HepG2 (cell line): ENCODE measurements around the gene PTPRM. TPM values are rescaled to one million over a fixed set of nuclear protein-coding genes. Genes with fewer than 3 reads are reported as not detected.

Experiments used
- ATAC-seq: fragments of 200-7000 bp; cut with Tn5 transposase; 3 replicates; pipeline ENCODE4 v1.9.1; 2020; ENCODE audit warnings: mild to moderate bottlenecking, moderate library complexity
- BruUV-seq: library from RNA; stranded (reverse); fragments of 400-500 nt; replicated peaks from 2 replicates; lab custom pipeline; 2021; lab: Mats Ljungman, UMichigan
- CTCF ChIA-PET: fragments of 300-600 bp; formaldehyde crosslinking; extraction: SDS; loops from one replicate; lab custom pipeline; 2021; ENCODE audit warnings: low total read pairs, inconsistent platforms, low intra/inter-chr PET ratio; lab: Yijun Ruan, JAX
- POLR2A ChIA-PET: fragments of 350-600 bp; sonication (Branson Sonifier 250); formaldehyde crosslinking; loops from one replicate; lab custom pipeline; 2020; ENCODE audit warnings: antibody characterized with exemption, inconsistent platforms; lab: Yijun Ruan, JAX
- DNase-seq: peaks from one replicate; pipeline ENCODE4 v3.0.0-alpha.2; 2015; ENCODE audit warnings: low spot score
- FAIRE-seq: peaks from 3 replicates; lab custom pipeline; 2011; peaks lifted over from hg19 to GRCh38; lab: Jason Lieb, UNC
- H2AFZ ChIP-seq: one replicate; pipeline ENCODE4 v1.6.1; 2011; ENCODE audit warnings: low read length, inconsistent platforms
- H3K27ac ChIP-seq: fragments of 300-600 bp; 3 replicates; pipeline ENCODE4 v1.8.0; 2011; ENCODE audit warnings: mixed run types, mild to moderate bottlenecking, mixed read lengths, low read length, inconsistent platforms; ENCODE audit not compliant: insufficient read depth; ENCODE audit errors: extremely low read length
- H3K27me3 ChIP-seq, 2 experiments: fragments of 200-600 bp in 1 of 2; 2 replicates in 1 of 2; 3 replicates in 1 of 2; pipeline versions ENCODE4 v1.6.0 to v1.8.0; 2011; ENCODE audit warnings: low read length in 2 of 2, mild to moderate bottlenecking in 2 of 2, moderate library complexity in 2 of 2, inconsistent platforms in 1 of 2; ENCODE audit not compliant: insufficient read depth in 2 of 2, control insufficient read depth in 1 of 2
- H3K36me3 ChIP-seq, 2 experiments: fragments of 200-600 bp in 1 of 2; replicated peaks in 1 of 2; 2 replicates in 1 of 2; 3 replicates in 1 of 2; pipeline versions ENCODE4 v1.5.1 to v1.8.0; 2011; ENCODE audit warnings: low read length in 2 of 2, inconsistent platforms in 1 of 2; ENCODE audit not compliant: insufficient read depth in 2 of 2, control insufficient read depth in 1 of 2
- H3K4me1 ChIP-seq: 2 replicates; pipeline ENCODE4 v1.5.1; 2012; ENCODE audit warnings: low read length, inconsistent platforms; ENCODE audit not compliant: insufficient read depth
- H3K4me2 ChIP-seq: 2 replicates; pipeline ENCODE4 v1.6.0; 2011; ENCODE audit warnings: low read depth, low read length, inconsistent platforms
- H3K4me3 ChIP-seq, 3 experiments: fragments of 200-600 bp in 1 of 3; sonication (generic), shearing (Covaris generic) in 1 of 3; replicated peaks in 1 of 3; 2 replicates each; pipeline ENCODE4 v1.5.1; 2011 to 2016; ENCODE audit warnings: low read length in 3 of 3, inconsistent platforms in 2 of 3, low read depth in 2 of 3, mild to moderate bottlenecking in 2 of 3, control low read depth in 1 of 3, mixed read lengths in 1 of 3; ENCODE audit not compliant: insufficient read depth in 1 of 3
- H3K79me2 ChIP-seq: one replicate; pipeline ENCODE4 v1.6.1; 2011; ENCODE audit warnings: low read length, inconsistent platforms; ENCODE audit not compliant: insufficient read depth
- H3K9ac ChIP-seq: 2 replicates; pipeline ENCODE4 v1.6.0; 2011; ENCODE audit warnings: mild to moderate bottlenecking, low read depth, low read length, inconsistent platforms; ENCODE audit not compliant: insufficient read depth
- H3K9me3 ChIP-seq: 2 replicates; pipeline ENCODE4 v1.5.1; 2012; ENCODE audit warnings: mild to moderate bottlenecking, low read length
- H4K20me1 ChIP-seq: 2 replicates; pipeline ENCODE4 v1.6.0; 2011; ENCODE audit warnings: inconsistent platforms, mild to moderate bottlenecking, low read length, moderate library complexity; ENCODE audit not compliant: insufficient read depth
- TRAFD1 ChIP-seq: sonication (generic); formaldehyde crosslinking; IDR thresholded peaks from 2 replicates; pipeline ENCODE4 v1.5.1; 2020; ENCODE audit warnings: missing genetic modification reagents, mild to moderate bottlenecking, borderline replicate concordance
- ZNF547 ChIP-seq: sonication (generic); formaldehyde crosslinking; IDR thresholded peaks from 2 replicates; pipeline ENCODE4 v1.5.1; 2020; ENCODE audit warnings: mild to moderate bottlenecking, missing genetic modification reagents
- ZNF564 ChIP-seq: sonication (generic); formaldehyde crosslinking; IDR thresholded peaks from 2 replicates; pipeline ENCODE4 v1.8.1; 2023; ENCODE audit warnings: mild to moderate bottlenecking, missing genetic modification reagents
- WGBS: methylation state at CpG from one replicate; pipeline ENCODE4 v1.1.6; 2017; ENCODE audit warnings: low lambda C conversion rate; 5-methylcytosine and 5-hydroxymethylcytosine counted together
- in situ Hi-C: cut with HindIII; loops from 2 replicates; pipeline ENCODE4 v1.10.0; 2017; ENCODE audit warnings: low pct_unique_long_range_greater_than_20kb; ENCODE audit not compliant: extremely low pct_ligation_motif_present
- intact Hi-C: fragments of 100-400 bp; cut with micrococcal nuclease; formaldehyde crosslinking; loops from one replicate; pipeline ENCODE4 v1.10.0; 2022; ENCODE audit not compliant: unreplicated experiment
- polyA plus RNA-seq, 8 experiments: library from polyadenylated mRNA; depleted of rRNA in 3 of 8; stranded (reverse) in 7 of 8; unstranded in 1 of 8; fragments of >200 nt; fragmentation: Illumina TruSeq in 4 of 8; extraction: Trizol in 4 of 8; gene quantifications; 2 replicates each; pipeline versions ENCODE4 v1.2.1 to v1.2.3, GENCODE V29; 2011 to 2016; ENCODE audit warnings: low read depth in 4 of 8, missing spikeins in 1 of 8, mixed read lengths in 1 of 8; ENCODE audit not compliant: insufficient read depth in 1 of 8
- total RNA-seq, 5 experiments: library from RNA; depleted of rRNA; stranded (reverse); fragments of >200 nt; fragmentation: Illumina TruSeq; extraction: Trizol; gene quantifications; 2 replicates each; pipeline ENCODE4 v1.2.3, GENCODE V29; 2016; ENCODE audit warnings: low read depth in 1 of 5

The PTPRM gene
- total and polyA plus RNA-seq, 2 of the 13 experiments (the other 11 are each of a cell fraction or from before 2014, with no cell fraction given): 12.6 to 108 TPM

GRCh38 chr18:8044004-8044403 is 476.9 kb downstream of the PTPRM start:
- TF ChIP-seq TRAFD1 (no peak), ZNF564 (CRISPR knock-in tag) (no peak)
- TF ChIP-seq, all 625 proteins: peak for 0
- Histone ChIP-seq H2AFZ (no peak overlapping the region), H3K4me3 (no peak overlapping the region), H3K9ac (no peak overlapping the region), H3K79me2 (no peaks in the 10 kb centered on the region), H3K9me3 (no peaks in the 10 kb centered on the region), H3K4me2 (no peak overlapping the region), H3K27ac (no peak overlapping the region), H3K27me3 (no peaks in the 10 kb centered on the region), H3K36me3 (no peaks in the 10 kb centered on the region), H4K20me1 (no peaks in the 10 kb centered on the region), H3K4me1 (peaks cover 12% of the 10 kb centered on the region)
- no peak for ATAC-seq
- FAIRE-seq: no peak
- ChIA-PET CTCF (no interaction called here), POLR2A (no interaction called here)
- intact Hi-C loops (no loop called here), in situ Hi-C loops (no loop called here)
- DNase-seq: no peak
- BruUV-seq: no TSS peak
- 56% methylated on average over 4 of the region's 4 CpGs for WGBS

- TF ChIP-seq ZNF547 (CRISPR knock-in tag): no peak
- TF ChIP-seq, all 625 proteins: peak for 0
- intact Hi-C loops (no loop called here), in situ Hi-C loops (no loop called here)
- ATAC-seq (no peak), DNase-seq (no peak), FAIRE-seq (no peak)
- Histone ChIP-seq H3K27ac (no peak overlapping the region), H3K4me2 (no peak overlapping the region), H3K9me3 (no peaks in the 10 kb centered on the region), H3K36me3 (no peaks in the 10 kb centered on the region), H3K27me3 (no peaks in the 10 kb centered on the region), H3K79me2 (no peaks in the 10 kb centered on the region), H3K4me3 (no peak overlapping the region), H3K9ac (no peak overlapping the region), H2AFZ (no peak overlapping the region), H4K20me1 (no peaks in the 10 kb centered on the region), H3K4me1 (peaks cover 12% of the 10 kb centered on the region)
- ChIA-PET POLR2A (no interaction called here), CTCF (no interaction called here)
- 93% methylated on average over 8 of the region's 8 CpGs for WGBS
- no TSS peak for BruUV-seq
These were observed 478.2 kb downstream of the PTPRM start for GRCh38 chr18:8045160-8045883.
